Measurements from ENCODE around the gene SMURF2.
"Not testable (repeated sequence)": the region's sequence is repeated elsewhere in the genome, so short reads cannot be mapped to it uniquely, and the experiment has no call there.

The SMURF2 gene

GRCh38 chr17:64630309-64631223 lies 31.5 kb downstream of the SMURF2 start:
- peaks cover 7% of the 10 kb centered on the region for H3K36me3 Mint-ChIP-seq (ENCODE audit: low read depth)
- H3K27me3 Mint-ChIP-seq (ENCODE audit: low read depth) = no peaks in the 10 kb centered on the region
- peaks cover 32% of the 10 kb centered on the region for H3K4me1 Mint-ChIP-seq (ENCODE audit: low read depth)
- DNase-seq (ENCODE audit: low spot score) = no peak
- H3K27ac Mint-ChIP-seq = no peak overlapping the region
- no peaks in the 10 kb centered on the region for H3K9me3 Mint-ChIP-seq
- no peak overlapping the region for H3K4me3 Mint-ChIP-seq

GRCh38 chr17:64628641-64629040 lies 33.5 kb downstream of the SMURF2 start:
- H3K27me3 Mint-ChIP-seq (ENCODE audit: low read depth) = no peaks in the 10 kb centered on the region
- H3K4me1 Mint-ChIP-seq (ENCODE audit: low read depth) = peaks cover 22% of the 10 kb centered on the region
- no peaks in the 10 kb centered on the region for H3K9me3 Mint-ChIP-seq
- DNase-seq (ENCODE audit: low spot score) = peak; percentile 37
- H3K4me3 Mint-ChIP-seq = no peak overlapping the region
- H3K36me3 Mint-ChIP-seq (ENCODE audit: low read depth) = no peaks in the 10 kb centered on the region
- H3K27ac Mint-ChIP-seq = peak overlapping the region; percentile 9

GRCh38 chr17:64627797-64628196 lies 34.3 kb downstream of the SMURF2 start:
- Mint-ChIP-seq H3K9me3 (no peaks in the 10 kb centered on the region), H3K4me3 (no peak overlapping the region), H3K27me3 (ENCODE audit: low read depth) (no peaks in the 10 kb centered on the region), H3K36me3 (ENCODE audit: low read depth) (no peaks in the 10 kb centered on the region), H3K27ac (no peak overlapping the region), H3K4me1 (ENCODE audit: low read depth) (peaks cover 22% of the 10 kb centered on the region)
- no peak for DNase-seq (ENCODE audit: low spot score)

GRCh38 chr17:64626827-64627226 lies 35.3 kb downstream of the SMURF2 start:
- no peaks in the 10 kb centered on the region for H3K36me3 Mint-ChIP-seq (ENCODE audit: low read depth)
- no peak overlapping the region for H3K4me3 Mint-ChIP-seq

GRCh38 chr17:64625541-64625940 lies 36.6 kb downstream of the SMURF2 start:
- DNase-seq (ENCODE audit: low spot score) = no peak
- Mint-ChIP-seq H3K36me3 (ENCODE audit: low read depth) (no peaks in the 10 kb centered on the region), H3K9me3 (no peaks in the 10 kb centered on the region), H3K27ac (no peak overlapping the region), H3K4me1 (ENCODE audit: low read depth) (peaks cover 16% of the 10 kb centered on the region), H3K4me3 (no peak overlapping the region), H3K27me3 (ENCODE audit: low read depth) (no peaks in the 10 kb centered on the region)

More at GRCh38 chr17:64626827-64627226, 35.3 kb downstream of the SMURF2 start:
- H3K4me1 Mint-ChIP-seq (ENCODE audit: low read depth) = peaks cover 20% of the 10 kb centered on the region
- H3K9me3 Mint-ChIP-seq = no peaks in the 10 kb centered on the region
- DNase-seq (ENCODE audit: low spot score) = no peak
- H3K27me3 Mint-ChIP-seq (ENCODE audit: low read depth) = no peaks in the 10 kb centered on the region
- no peak overlapping the region for H3K27ac Mint-ChIP-seq

- no peaks in the 10 kb centered on the region for H3K36me3 Mint-ChIP-seq (ENCODE audit: low read depth)
- no peaks in the 10 kb centered on the region for H3K27me3 Mint-ChIP-seq (ENCODE audit: low read depth)
- H3K9me3 Mint-ChIP-seq = no peaks in the 10 kb centered on the region
- peaks cover 6% of the 10 kb centered on the region for H3K4me1 Mint-ChIP-seq (ENCODE audit: low read depth)
- H3K4me3 Mint-ChIP-seq = no peak overlapping the region
- no peak for DNase-seq (ENCODE audit: low spot score)
- no peak overlapping the region for H3K27ac Mint-ChIP-seq
Measured at GRCh38 chr17:64622931-64623654, 39.0 kb downstream of the SMURF2 start.

- H3K27me3 Mint-ChIP-seq (ENCODE audit: low read depth) = no peaks in the 10 kb centered on the region
- H3K4me1 Mint-ChIP-seq (ENCODE audit: low read depth) = peaks cover 4% of the 10 kb centered on the region
- no peak overlapping the region for H3K27ac Mint-ChIP-seq
- H3K36me3 Mint-ChIP-seq (ENCODE audit: low read depth) = no peaks in the 10 kb centered on the region
- no peak for DNase-seq (ENCODE audit: low spot score)
- H3K9me3 Mint-ChIP-seq = no peaks in the 10 kb centered on the region
- H3K4me3 Mint-ChIP-seq = no peak overlapping the region
Measured at GRCh38 chr17:64621772-64622171, 40.3 kb downstream of the SMURF2 start.

GRCh38 chr17:64618848-64619247 lies 43.3 kb downstream of the SMURF2 start:
- Mint-ChIP-seq H3K36me3 (ENCODE audit: low read depth) (no peaks in the 10 kb centered on the region), H3K4me1 (ENCODE audit: low read depth) (peaks cover 7% of the 10 kb centered on the region), H3K4me3 (no peak overlapping the region), H3K27ac (no peak overlapping the region), H3K9me3 (no peaks in the 10 kb centered on the region), H3K27me3 (ENCODE audit: low read depth) (no peaks in the 10 kb centered on the region)
- no peak for DNase-seq (ENCODE audit: low spot score)

GRCh38 chr17:64617125-64617780 lies 44.9 kb downstream of the SMURF2 start:
- no peaks in the 10 kb centered on the region for H3K27me3 Mint-ChIP-seq (ENCODE audit: low read depth)
- no peaks in the 10 kb centered on the region for H3K36me3 Mint-ChIP-seq (ENCODE audit: low read depth)
- no peak overlapping the region for H3K27ac Mint-ChIP-seq
- H3K9me3 Mint-ChIP-seq = no peaks in the 10 kb centered on the region
- H3K4me3 Mint-ChIP-seq = no peak overlapping the region
- no peak for DNase-seq (ENCODE audit: low spot score)
- peaks cover 9% of the 10 kb centered on the region for H3K4me1 Mint-ChIP-seq (ENCODE audit: low read depth)

GRCh38 chr17:64615028-64615677 lies 47.0 kb downstream of the SMURF2 start:
- Mint-ChIP-seq H3K27me3 (ENCODE audit: low read depth) (no peaks in the 10 kb centered on the region), H3K36me3 (ENCODE audit: low read depth) (no peaks in the 10 kb centered on the region), H3K4me3 (no peak overlapping the region), H3K27ac (no peak overlapping the region), H3K4me1 (ENCODE audit: low read depth) (peaks cover 9% of the 10 kb centered on the region), H3K9me3 (no peaks in the 10 kb centered on the region)
- no peak for DNase-seq (ENCODE audit: low spot score)

GRCh38 chr17:64614266-64615027 lies 47.7 kb downstream of the SMURF2 start:
- no peak overlapping the region for H3K4me3 Mint-ChIP-seq
- H3K36me3 Mint-ChIP-seq (ENCODE audit: low read depth) = peaks cover 1% of the 10 kb centered on the region
- peaks cover 11% of the 10 kb centered on the region for H3K4me1 Mint-ChIP-seq (ENCODE audit: low read depth)
- H3K9me3 Mint-ChIP-seq = no peaks in the 10 kb centered on the region
- H3K27ac Mint-ChIP-seq = no peak overlapping the region
- DNase-seq (ENCODE audit: low spot score) = no peak
- no peaks in the 10 kb centered on the region for H3K27me3 Mint-ChIP-seq (ENCODE audit: low read depth)

- DNase-seq (ENCODE audit: low spot score) = no peak
- peaks cover 2% of the 10 kb centered on the region for H3K36me3 Mint-ChIP-seq (ENCODE audit: low read depth)
- H3K27me3 Mint-ChIP-seq (ENCODE audit: low read depth) = no peaks in the 10 kb centered on the region
- peaks cover 17% of the 10 kb centered on the region for H3K4me1 Mint-ChIP-seq (ENCODE audit: low read depth)
- no peak overlapping the region for H3K27ac Mint-ChIP-seq
- no peaks in the 10 kb centered on the region for H3K9me3 Mint-ChIP-seq
- no peak overlapping the region for H3K4me3 Mint-ChIP-seq
Measured at GRCh38 chr17:64611369-64611768, 50.7 kb downstream of the SMURF2 start.

- H3K4me3 Mint-ChIP-seq; H3K36me3 Mint-ChIP-seq (ENCODE audit: low read depth); DNase-seq (ENCODE audit: low spot score); H3K27me3 Mint-ChIP-seq (ENCODE audit: low read depth); H3K27ac Mint-ChIP-seq; H3K9me3 Mint-ChIP-seq: not testable (repeated sequence)
- peaks cover 17% of the 10 kb centered on the region for H3K4me1 Mint-ChIP-seq (ENCODE audit: low read depth)
Measured at GRCh38 chr17:64610244-64610643, 51.9 kb downstream of the SMURF2 start.
